Stimulated activated CD4-positive, alpha-beta T cell treated with anti-CD3 and anti-CD28 coated beads, Interleukin-15, amount 100 ng/mL, for 24 hours (primary cell): Measurements from ENCODE around the gene FBN3.
"Not testable (repeated sequence)": the region's sequence is repeated elsewhere in the genome, so short reads cannot be mapped to it uniquely, and the experiment has no call there.

Experiments
- DNase-seq: peaks from one replicate; pipeline ENCODE4 v3.0.0-alpha.2; 2020

FBN3 gene

GRCh38 chr19:8149261-8150094, at the start of gene FBN3:
TSS of gene FBN3 (minus strand) at chr19:8149592. CDS start at chr19:8147480, 2,112 bp downstream.
- DNase-seq = peak; percentile 16

DNA sequence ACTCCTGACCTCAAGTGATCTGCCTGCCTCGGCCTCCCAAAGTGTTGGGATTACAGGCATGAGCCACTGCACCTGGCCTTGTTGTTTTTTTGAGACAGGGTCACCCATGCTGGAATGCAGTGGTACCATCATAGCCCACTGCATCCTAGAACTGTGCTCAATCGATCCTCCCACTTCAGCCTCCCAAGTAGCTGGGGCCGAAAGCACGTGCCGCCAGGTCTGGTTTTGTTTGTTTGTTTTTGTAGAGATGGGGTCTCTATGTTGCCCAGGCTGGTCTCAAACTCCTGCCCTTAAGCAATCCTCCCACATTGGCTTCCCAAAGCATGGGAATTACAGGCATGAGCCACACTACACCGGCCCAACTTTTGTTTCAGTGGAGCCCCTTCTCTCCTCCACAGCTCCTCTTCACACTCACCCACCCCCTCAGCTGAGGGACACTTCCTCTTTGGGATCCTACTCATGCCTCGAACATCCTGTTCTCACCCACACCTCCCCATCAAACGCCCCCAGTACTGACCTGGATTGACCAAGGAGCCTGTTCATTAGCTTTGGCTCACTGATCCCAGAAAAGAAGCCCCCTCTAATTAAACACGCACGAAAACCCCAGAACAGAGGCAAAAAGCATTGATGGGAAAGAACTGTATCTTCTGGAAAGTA, 47.0 kb upstream of the FBN3 start:
- no peak for DNase-seq

- peak; percentile 40 for DNase-seq
Measured at GRCh38 chr19:8194528-8195267, 45.3 kb upstream of the FBN3 start.

DNA sequence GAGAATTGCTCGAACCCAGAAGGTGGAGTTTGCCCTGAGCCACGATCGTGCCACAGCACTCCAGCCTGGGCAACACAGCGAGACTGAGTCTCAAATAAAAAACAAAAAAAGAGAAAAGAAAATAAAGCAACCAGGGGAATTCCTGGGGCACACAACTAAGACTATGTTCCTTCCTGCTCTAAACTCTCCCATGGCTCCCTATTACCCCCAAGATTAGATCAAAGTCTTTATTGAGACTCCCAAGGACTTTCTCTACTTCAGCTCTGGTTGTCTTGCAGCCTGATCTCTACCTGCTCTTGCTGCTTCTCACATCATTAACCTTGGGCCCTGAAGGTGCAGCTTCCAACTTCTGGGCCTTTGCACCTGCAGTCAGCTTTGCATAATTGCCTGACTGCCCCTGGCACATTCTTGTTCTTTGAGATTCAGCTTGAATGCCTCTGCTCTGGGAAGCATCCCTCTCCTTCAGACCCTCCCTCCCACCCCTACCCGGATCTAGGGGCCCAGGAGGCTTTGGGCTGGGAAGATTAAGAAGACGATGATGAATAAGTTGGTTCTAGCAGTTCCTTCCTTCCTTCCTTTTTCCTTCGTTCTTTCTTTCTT, 42.9 kb upstream of the FBN3 start:
- no peak for DNase-seq

DNA sequence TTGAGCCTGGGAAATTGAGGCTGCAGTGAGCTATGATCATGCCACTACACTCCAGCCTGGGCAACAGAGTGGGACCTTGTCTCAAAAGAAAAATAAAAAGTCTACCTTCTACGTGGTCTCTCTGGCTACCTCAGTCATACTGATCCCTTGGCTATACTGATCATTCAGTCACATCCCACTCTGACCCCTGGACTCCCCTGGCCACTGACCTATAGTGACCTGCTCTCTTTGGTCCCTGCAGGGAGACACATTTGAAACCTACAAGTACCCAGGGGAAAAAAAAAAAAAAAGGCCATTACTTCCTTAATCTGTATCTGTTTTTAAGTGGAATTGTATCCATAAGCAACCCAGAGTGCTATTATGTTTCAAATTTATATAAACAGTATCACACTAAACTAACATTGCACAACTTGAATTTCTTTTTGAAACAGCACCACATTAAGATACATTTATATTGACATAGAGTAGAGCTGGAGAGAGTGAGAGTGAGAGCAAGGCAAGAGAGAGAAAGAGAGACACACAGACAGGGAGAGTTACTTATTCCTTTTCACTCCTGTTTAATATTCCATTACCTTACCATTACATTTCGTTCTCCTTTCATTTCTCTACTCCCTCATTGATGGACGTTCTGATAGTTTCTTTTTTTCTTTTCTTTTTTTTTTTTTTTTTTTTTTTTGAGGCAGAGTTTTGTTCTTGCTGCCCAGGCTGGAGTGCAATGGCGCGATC, 36.1 kb upstream of the FBN3 start:
- no peak for DNase-seq

GRCh38 chr19:8184274-8184673, 34.9 kb upstream of the FBN3 start:
- DNase-seq = no peak

DNA sequence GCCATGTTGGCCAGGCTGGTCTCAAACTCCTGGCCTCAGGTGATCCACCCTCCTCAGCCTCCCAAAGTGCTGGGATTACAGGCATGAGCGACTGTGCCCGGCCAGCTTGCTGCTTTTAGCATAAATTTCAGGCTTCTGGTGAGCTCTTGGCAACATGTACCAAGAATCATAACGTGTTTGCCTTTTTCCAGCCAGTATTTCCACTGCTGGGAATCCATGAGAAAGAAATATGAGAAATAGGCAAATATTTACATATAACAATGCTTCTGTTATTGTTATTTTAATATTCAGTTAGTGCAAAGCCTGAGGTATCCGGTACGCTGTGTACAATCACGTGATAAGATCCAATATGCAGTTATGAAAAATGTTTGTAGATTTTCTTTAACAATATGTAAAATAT, 30.6 kb upstream of the FBN3 start:
- no peak for DNase-seq

DNA sequence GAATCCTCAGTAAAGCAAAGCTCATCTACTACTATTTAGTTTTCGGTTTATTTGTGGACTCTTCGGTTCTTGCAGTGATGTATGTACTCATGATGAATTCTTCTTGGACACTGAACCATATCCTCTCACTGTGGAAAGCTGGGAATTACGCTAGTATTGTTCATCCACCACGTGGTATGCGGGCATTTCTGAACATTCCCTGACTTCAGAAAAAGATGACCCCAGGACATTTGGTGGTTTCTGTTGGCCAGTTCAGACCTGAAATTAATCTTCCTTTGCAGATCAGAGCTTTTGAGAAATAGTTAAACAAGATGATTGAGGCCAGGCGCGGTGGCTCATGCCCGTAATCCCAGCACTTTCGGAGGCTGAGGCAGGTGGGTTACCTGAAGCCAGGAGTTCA, 25.3 kb upstream of the FBN3 start:
- DNase-seq = no peak

DNA sequence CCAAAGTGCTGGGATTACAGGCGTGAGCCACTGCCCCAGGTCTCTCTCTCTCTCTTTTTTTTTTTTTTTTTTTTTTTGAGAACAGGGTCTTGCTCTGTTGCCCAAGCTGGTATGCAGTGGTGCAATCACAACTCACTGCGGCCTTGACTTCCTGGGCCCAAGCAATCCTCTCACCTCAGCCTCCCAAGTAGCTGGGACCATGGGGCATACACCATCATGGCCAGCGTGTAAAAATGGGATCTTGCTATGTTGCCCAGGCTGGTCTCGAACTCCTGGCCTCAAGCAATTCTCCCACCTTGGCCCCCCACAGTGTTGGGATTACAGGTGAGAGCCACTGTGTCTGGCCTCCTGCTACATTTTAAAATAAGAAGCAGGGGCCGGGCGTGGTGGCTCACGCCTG, 19.1 kb upstream of the FBN3 start:
- DNase-seq = no peak

DNA sequence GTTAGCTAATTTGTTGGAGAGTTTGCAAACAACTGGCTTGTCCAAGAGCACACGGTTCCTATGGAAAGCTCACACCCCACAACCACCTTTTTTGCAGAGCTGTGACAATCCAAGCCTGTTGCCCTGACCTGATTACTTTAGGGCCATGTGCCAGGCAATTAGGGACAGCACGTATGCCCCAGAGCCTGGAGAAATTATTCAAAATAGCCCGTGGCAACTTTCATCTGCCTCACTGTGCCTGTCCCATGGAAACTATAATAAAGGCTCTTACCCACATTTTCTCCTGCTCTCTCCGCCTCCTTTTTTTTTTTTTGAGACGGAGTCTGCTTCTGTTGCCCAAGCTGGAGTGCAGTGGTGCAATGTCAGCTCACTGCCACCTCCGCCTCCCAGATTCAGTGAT, 18.6 kb upstream of the FBN3 start:
- no peak for DNase-seq

- DNase-seq = no peak
Measured at GRCh38 chr19:8163759-8164158, 14.4 kb upstream of the FBN3 start.

DNA sequence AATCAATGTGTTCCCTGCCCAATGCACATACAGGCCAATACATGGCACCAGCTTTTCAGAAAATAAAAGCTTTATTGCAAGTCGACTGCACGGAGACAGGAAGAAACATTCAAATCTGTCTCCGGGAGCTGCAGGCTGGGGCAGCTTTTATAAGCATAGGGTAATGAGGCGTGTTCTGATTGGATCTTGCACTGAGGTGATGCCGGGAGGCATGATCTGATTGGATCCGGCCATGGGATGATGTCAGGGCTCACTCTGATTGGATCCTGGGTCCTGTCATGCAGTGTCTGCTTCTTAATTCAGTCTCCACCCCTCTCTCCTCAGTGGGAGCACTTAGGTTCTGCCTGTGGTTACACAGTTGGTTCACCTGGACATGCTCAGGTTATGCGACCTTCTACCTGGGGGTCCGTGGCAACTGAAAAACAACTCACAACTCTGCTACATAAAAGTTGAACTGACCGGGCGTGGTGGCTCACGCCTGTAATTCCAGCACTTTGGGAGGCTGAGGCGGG, 11.8 kb upstream of the FBN3 start:
- DNase-seq = peak; percentile 31

DNA sequence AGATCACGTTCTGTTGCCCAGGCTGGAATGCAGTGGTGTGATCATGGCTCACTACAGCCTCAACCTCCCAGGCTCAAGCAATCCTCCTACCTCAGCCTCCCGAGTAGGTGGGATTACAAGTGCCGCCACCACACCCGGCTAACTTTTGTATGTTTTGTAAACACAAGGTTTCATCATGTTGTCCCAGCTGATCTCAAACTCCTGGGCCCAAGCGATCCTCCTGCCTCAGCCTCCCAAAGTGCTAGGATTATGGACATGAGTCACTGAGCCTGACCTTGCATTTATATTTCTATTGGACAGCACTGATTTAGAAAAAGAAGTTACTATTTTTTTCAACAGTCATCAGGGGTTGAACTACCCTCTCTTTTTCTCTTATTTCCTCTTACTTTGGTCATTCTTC, 9.9 kb upstream of the FBN3 start:
- DNase-seq = not testable (repeated sequence)

GRCh38 chr19:8158411-8159074, 9.2 kb upstream of the FBN3 start:
- DNase-seq = peak; percentile 44

- no peak for DNase-seq
Measured at GRCh38 chr19:8155318-8155717, 5.9 kb upstream of the FBN3 start.

- DNase-seq = peak; percentile 51
Measured at GRCh38 chr19:8154014-8154413, 4.6 kb upstream of the FBN3 start.

DNA sequence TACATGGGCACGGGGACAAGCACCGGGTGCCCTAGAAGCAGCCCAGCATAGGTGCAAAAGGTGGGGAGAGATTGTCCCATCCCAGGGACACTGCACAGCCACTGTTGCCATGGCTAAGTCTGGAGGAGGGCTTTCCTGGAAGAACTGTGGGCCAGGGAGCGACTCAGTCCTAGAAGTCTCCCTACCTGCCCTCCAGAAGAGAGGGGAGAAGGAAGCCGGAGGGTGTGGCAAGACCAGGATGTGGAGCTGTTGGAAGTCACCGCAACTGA, 2.3 kb upstream of the FBN3 start:
- no peak for DNase-seq

DNA sequence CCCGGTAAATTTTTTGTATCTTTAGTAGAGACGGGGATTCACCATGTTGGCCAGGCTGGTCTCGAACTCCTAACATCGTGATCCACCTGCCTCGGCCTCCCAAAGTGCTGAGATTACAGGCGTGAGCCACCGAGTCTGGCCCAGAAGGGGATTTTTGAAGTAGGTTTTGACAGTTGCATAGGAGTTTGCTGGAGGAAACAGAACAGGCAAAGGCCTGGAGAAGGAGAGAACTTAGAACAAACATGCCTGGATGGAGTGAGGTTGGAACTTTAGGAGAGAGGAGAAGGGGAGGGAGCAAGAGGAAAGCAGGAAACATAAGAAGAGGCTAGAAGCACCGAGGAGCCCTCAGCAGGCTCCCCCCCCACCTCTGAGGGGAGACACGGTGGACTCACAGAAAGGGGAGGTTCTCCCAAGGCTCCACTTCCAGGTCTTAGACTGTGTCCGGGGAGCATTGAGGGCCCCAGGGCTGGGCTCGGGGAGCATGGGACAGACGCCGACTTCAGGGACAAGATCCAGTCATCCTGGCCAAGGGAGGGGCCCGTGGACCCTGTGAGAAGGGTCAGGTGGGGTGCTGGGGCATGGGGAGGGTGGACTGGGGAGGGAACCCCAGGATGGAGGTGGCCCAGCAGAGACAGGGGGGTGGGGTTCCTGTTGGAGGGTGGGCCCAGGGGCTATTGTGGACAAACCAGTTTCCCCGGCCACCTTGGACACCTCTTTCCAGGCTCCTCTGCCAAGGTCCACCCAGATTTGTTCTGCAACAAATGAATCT, 1.8 kb upstream of the FBN3 start:
- no peak for DNase-seq

DNA sequence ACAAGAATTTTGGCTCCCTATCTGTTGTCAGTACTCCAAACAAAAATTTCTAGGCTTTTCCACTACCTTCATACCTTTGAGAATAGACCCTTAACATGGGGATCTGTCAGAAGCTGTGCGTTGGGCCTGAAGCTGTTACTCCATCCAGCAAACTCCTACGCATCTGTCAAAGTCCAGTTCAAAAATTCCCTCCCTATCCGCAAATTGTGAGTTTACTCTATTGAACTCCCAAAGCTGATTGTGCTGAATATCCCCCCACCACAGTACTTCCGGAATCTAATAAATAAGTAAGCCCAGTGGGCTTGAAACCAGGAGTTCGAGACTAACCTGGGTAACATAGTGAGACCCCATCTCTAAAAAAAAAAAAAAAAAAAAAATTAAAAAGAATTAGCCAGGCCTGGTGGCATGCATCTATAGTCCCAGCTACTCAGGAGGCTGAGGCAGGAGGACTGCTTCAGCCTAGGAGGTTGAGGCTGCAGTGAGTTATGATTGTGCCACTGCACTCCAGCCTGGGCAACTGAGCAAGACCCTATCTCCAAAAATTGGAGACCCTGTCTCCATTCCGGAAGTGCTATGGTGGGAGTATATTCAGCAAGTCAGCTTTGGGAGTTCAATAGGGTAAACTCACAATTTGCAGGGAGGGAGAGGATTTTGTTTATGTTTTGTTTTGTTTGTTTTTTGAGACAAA, 930 bp upstream of the FBN3 start:
- no peak for DNase-seq

GRCh38 chr19:8148410-8149260, 757 bp downstream of the FBN3 start:
- DNase-seq = peak; percentile 34
